GM18498 (cell line): ENCODE data around the gene SLAMF6.
"Not testable (repeated sequence)": the region's sequence is repeated elsewhere in the genome, so short reads cannot be mapped to it uniquely, and the experiment has no call there.

Experiments
- ATAC-seq: cut with Tn5 transposase; IDR thresholded peaks from one replicate; pipeline ENCODE4 v1.9.1; 2021; ENCODE audit warnings: mild to moderate bottlenecking, moderate library complexity; ENCODE audit not compliant: unreplicated experiment

Gene SLAMF6

DNA sequence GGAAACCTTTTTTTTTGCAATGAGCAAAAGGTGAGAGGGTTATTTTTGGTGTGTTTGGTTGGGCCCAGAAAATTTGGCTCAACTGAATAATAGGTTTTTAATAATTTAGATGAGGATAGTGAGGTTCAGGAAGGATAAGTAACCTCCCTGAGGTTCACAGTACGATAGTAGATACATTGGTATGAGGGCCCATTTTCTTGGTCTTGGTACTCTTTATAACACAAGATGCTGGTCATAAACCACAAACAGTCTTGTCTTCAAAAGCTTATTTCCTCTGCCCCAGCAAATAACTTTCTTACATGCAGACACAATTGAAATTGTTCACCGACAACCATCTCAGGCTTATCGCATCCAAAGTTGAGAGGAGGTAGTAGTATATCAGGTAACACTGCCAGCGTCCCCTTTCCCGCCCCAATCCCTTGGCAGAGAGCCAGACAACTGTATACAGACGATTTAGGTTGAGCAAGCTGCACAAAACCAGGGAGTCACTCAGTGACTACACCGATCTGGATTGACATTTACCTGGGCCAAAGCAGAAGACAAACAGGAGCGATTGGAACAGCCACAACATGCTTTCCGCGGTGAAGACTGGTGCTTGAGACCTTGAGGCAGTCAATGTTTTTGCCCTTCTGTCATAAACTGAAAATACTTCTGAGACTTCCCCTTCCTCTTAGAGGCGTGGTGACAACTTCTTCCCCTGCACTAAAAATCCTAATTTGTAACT, at the start of gene SLAMF6:
TSS of gene SLAMF6 (minus strand) at position 634 of the 724 bp plus-strand sequence. CDS start at position 571, 63 bp downstream.
- peak; percentile 50 for ATAC-seq

DNA sequence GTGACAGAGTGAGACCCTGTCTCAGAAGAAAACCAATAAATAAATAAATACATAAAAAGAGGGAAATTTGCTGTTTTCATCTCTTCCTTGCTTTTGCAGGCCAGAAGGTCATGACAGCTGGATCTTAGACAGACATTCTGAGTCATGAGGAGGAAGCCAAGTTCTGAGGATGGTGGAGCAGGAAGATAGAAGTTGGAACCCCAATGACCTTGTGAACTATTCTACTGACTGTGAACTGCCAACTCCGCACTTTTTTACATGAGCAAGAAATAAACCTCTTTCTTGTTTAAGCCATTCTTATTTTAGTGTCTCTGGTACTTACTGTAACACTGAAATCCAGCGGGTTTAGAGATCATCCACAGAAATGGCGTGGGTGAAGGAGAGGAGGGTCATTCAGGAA, 47.8 kb upstream of the SLAMF6 start:
- ATAC-seq = no peak

DNA sequence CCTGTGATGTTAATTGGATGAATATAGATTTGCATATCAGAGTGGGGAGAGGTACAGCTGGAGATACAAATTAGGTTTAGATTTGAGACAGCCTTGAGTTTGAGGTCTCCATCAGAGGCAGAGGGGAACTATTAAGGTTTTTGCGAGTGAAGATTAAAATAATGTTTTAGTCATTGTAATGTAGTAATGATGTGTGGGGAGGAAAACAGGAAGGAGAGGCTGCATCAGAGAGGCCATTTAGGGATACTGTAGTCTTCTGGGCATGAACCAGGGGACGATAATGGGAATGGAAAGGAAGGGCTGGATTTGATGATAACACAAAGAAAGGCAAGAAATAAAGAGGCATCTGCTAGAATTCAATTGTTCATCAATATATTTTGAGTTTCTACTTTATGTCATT, 46.8 kb upstream of the SLAMF6 start:
- ATAC-seq = no peak

DNA sequence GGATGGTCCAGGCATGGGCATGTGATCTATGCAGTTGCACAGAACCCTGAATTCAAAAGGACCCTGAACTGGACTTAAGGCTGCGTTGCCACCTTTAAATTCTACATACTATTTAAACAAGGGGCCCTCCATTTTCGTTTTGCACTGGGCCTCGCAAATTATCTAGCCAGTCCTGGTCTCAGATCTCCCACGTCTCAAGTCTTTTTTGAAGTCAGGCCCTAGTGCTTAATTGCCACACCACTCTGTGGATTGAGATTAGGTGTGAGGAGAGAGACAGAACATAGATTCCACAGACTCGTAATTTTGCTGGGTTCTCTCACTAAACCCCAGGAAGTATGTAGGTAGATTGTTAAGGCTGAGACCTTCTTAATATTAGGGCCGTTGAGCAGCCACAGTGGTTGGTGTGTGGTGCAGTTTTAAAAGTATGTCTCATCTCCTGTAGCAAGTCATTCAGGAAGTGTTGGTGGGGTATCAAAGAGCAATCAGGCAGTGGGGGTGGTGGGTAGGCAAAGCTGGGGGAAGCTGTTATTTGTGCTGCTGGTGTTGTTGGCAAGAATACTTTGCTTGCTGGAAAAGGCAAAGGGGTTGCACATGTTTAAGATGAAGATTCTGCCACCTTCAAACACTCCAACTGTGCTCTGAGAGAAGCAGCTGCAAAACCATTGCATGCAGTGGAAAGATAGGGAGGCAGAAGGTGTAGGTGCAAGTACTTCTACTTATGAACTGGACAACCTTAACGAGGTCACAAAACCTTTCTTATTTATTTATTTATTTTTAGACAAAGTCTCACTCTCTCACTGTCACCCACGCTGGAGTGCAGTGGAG, 45.0 kb upstream of the SLAMF6 start:
- ATAC-seq = peak; percentile 52

DNA sequence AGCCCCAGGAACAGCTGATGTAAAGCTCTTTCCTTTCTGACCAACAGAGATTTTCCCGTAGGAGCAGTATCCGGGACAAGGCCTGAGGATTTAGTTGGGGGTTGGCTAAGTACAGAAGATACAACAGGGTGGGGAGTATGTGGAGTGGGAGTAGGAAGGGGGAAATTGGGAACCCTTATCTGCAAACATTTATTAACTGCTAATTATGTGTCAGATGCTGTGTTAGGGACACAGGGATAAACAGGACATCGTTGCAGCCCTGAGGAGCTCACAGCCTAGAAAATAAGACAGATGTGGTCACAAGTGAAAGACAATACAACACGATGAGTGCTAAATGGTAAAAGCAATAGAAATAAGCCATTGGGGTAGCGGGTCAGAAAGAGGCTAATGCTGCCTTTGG, 44.3 kb upstream of the SLAMF6 start:
- ATAC-seq = no peak

DNA sequence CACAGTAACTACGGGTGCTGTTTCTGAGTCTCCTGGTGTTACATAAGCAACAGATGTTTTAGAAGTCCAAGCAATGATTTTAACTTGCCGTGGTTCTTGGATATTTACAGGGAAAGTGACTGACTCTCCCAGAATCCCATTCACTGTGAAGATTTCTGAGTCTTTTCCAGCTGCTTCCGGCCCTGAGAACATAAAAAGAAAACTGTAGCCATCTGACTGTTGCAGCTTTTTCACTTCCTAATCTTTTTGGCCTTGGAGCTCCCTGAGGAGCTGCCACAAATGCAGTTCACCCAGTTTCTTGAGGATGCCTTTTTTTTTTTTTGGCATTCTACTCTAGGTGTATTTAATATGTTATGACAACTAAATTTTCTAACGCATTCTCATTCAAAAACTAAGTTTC, 42.5 kb upstream of the SLAMF6 start:
- no peak for ATAC-seq

DNA sequence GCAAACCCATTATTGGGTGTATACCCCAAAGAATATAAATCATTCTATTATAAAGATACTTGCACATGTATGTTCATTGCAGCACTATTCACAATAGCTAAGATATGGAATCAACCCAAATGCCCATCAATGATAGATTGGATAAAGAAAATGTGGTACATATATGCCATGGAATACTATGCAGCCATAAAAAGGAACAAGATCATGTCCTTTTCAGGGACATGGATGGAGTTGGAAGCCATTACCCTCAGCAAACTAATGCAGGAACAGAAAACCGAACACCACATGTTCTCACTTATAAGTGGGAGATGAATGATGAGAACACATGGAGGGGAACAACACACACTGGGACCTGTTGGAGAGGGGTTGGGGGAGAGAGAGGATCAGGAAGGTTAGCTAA, 40.2 kb upstream of the SLAMF6 start:
- not testable (repeated sequence) for ATAC-seq

DNA sequence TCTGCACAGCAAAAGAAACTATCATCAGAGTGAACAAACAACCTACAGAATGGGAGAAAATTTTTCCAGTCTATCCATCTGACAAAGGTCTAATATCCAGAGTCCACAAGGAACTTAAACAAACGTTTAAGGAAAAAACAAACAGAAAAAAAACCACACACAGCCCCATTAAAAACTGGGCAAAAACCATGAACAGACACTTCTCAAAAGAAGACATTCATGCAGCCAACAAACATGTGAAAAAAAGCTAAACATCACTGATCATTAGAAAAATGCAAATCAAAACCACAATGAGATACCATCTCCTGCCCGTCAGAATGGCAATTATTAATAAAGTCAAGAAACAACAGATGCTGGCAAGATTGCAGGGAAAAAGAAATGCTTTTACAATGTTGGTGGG, 39.7 kb upstream of the SLAMF6 start:
- ATAC-seq = not testable (repeated sequence)

DNA sequence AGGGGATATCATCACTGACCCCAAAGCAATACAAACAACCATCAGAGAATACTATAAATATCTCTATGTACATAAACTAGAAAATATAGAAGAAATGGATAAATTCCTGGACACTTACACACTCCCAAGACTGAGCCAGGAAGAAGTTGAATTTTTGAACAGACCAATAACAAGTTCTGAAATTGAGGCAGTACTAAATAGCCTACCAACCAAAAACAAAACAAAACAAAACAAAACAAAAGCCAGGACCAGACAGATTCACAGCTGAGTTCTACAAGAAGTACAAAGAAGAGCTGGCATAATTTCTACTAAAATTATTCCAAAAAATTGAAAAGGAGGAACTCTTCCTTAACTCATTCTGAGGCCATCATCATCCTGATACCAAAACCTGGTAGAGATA, 37.8 kb upstream of the SLAMF6 start:
- no peak for ATAC-seq

DNA sequence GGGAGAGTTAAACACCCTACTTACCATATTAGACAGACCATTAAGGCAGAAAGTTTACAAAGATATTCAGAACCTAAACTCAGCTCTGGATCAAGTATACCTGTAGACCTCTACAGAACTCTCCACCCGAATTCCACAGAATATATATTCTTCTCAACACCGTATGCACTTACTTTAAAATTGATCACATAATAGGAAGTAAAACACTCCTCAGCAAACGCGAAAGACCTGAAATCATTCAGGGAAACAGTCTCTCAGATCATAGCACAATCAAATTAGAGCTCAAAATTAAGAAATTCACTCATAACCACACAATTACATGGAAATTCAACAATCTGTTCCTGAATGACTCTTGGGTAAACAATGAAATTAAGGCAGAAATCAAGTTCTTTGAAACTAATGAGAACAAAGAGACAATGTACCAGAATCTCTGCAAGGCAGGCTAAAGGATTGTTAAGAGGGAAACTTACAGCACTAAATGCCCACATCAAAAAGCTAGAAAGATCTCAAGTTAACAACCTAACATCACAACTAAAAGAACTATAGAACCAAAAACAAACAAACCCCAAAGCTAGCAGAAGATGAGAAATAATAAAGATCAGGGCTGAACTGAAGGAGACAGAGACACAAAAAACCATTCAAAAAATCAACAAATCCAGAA, 37.1 kb upstream of the SLAMF6 start:
- no peak for ATAC-seq

DNA sequence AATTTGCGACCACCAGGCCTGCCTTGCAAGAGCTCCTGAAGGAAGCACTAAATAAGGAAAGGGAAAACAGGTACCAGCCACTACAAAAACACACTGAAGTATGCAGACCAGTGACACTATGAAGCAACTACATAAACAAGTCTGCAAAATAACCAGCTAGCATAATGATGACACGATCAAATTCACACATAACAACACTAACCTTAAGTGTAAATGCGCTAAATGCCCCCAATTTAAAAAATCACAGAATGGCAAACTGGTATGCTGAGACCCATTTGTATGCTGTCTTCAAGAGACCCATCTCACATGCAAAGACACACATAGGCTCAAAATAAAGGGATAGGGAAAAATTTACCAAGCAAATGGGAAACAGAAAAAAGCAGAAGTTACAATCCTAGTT, 36.4 kb upstream of the SLAMF6 start:
- ATAC-seq = not testable (repeated sequence)

DNA sequence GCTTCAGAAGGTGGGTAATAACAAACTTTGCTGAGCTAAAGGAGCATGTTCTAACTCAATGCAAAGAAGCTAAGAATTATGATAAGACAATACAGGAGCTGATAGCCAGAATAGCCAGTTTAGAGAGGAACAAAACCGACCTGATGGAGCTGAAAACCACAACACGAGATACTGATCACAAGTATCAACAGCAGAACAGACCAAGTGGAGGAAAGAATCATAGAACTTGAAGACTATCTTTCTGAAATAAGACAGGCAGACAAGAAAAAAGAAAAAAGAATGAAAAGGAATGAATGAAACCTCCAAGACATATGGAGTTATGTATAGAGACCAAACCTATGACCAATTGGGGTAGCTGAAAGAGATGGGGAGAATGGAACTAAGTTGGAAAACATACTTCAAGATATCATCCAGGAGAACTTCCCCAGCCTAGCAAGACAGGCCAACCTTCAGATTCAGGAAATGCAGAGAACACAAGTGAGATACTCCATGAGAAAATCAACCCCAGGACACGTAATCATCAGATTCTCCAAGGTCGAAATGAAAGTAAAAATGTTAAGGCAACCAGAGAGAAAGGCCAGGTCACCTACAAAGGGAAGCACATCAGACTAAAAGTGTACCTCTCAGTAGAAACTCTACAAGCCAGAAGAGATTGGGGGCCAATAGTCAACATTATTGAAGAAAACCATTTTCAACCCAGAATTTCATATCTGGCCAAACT, 35.8 kb upstream of the SLAMF6 start:
- no peak for ATAC-seq

DNA sequence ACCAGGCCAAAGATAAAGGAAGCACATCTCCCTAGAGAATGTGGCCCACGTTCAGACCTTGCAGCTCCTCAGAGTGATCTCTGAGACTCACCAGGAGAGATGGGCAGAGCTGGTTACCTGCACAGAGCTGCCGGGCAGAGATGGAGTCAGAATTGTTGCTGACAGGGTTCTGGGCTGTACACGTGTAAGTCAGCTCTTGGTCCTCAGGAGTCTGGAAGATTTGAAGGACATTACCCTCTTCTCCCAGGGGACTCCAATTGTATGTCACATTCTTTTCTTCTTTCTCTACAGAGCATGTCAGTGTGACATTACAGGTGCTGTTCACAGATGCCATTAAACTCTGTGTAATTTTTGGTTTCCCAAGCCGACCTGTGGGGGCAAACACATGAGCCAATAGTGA, 30.7 kb upstream of the SLAMF6 start:
- no peak for ATAC-seq

DNA sequence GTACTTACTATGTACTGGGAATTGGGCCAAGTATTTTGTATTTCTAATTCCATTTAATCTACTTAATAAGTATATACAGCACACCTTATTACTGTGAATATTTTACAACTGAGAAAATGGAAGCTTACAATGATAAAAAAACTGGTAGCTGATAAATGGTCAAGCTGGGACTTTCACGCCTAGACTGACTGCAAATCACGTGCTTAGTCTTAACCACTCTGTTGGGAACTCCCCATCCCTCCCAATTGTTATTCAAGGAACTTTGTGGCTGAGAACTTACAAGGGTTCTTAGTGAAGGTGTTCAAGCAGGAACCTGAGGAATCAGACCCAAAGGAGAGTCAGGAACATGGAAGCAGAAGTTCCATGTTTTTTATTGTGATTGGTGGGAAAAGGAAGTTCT, 29.4 kb upstream of the SLAMF6 start:
- no peak for ATAC-seq

DNA sequence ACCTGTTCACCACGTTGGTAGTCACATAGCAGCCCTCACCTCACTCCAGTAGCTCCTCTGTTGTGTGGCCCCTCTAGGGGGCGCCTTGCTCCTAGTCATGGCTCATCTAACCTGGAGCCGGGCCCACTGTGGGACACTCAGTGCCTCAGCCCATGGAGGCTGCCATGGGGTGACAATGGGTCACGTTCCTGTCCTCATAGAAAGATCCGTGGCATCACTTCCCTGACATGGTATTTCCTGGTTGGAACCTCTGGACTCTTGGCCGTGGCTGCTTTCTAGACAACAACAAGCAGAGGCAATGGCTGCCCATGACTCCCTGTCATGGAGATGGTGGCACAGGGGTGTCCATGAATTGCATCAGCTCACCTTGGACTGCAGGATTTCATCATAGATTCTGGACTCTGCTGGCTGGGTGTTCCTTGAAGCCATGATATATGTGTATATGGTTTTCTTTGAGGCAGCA, 27.5 kb upstream of the SLAMF6 start:
- no peak for ATAC-seq

DNA sequence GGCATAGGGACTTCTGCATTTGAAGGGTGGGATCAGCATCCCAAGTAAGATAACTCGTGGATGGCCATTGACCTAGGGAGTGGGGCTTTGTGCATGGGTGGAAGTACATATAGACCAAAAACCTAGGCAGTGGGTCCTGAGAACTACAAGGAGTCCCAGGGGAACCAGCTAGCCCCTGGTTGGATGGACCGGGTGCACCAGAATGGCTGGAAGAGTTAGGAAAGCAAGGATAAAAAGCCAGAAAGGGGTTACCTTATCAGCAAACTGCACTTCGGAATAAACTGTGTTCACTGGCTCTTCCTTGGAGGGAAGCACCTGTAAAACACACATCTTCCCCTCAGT, 26.6 kb upstream of the SLAMF6 start:
- no peak for ATAC-seq

DNA sequence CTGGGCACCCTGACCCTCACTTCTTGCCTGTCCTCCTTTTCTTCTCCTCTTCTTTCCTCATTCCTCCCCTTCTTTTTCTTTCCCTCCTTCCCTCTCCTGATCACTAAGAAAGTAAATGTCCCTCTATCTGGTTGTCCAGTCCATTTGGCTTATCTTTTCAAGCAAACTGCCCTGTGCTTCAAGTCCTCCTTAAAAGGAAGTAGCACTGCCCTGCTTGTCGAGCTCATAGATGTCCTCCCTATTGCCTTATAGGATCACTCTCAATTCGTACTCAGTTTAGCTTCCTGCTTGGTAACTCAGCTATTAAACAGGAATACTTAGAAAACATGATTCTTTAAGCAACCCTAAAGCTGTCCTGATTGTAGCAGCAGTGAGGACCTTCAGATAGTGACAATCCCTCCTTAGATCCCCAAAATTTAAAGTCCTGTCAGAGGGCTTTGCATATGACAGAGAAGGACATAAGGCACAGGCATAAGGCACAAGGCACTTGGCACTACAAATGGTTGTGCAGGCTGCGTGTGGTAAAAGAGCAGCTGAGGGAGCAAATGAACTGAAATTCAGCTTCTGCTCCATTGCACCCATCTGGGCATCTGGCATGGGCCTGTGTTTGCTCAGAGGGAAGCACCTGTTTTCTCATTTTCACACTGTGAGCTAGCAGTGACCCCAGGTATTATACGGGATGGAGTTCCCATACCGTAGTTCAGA, 26.1 kb upstream of the SLAMF6 start:
- ATAC-seq = peak; percentile 46

DNA sequence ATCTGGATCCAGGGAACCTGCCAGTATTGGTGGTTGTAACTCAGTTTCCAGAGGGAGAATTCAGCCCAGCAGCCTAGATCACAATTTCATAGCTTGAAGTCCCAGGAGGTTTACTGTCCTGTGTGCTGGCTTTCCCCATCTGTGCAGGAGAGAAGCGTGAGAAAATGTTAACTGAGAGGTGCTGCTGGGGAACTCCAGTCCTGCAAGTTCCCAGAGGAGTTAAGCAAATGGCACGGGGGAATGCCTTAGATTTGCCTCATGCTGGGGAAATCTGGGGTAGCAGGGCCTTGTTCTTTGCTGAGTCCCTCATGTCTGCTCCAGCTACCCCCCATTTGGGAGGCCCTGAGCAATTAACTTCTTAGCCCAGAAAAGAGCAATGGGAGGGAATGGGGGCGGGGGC, 25.1 kb upstream of the SLAMF6 start:
- peak; percentile 42 for ATAC-seq

DNA sequence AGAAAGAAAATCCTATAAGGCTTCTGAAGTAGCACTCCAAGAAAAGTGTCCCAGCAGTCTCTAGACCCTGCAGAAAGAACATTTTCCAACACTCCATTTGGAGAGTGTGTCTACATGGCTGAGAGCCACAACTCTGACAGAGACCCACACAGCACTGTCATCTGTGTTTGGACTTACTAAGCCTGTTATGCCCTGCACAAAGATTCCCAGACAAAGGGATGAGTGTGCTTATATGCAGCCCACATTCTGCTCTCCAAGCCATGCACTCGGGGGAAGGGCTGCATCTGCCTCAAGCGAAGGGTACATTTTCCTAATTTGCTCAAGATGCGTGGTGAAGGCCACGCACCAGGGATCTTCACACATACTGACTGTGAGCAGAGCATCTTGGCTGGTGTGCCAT, 24.4 kb upstream of the SLAMF6 start:
- no peak for ATAC-seq

DNA sequence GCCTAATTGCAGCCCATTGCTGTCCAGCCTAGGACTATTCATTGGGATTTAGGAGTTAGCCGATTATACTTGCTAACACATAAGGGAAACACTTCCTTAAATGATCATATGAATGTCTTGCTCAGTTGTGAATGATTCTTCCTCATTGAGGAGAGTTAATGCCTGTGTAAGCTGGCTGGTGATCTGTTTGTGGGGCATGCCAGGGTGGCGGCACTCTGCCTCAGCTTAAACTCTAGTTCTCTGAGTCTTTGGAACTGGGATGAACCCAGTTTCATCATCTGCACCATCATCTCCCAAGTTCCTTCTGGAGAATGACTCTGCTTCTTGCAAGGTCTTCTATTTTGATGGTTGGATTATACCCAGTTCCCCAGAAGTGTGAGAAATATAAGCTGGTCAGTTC, 23.9 kb upstream of the SLAMF6 start:
- ATAC-seq = no peak

DNA sequence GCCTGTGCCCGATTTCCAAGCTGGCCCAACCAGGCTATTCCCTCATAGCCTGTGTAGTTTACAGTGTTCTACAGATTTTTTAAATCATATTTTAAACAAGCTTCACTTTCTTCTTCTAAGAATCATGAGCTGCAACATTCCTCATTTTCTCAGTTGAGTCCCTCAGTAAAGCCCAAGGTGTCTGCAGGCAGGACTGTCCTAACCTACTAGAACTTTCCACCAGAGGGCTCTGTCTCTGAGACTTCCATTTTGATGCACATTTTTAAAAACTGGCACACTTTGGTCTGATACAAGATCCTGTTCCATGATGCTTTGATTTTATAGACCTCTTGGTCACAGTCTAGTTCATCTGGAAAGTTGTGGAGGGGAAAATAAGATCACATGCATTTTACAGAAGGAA, 21.6 kb upstream of the SLAMF6 start:
- no peak for ATAC-seq
